Neural progenitor cell (in vitro differentiated cells): Measurements from ENCODE around the gene EDNRB. TPM values are rescaled to one million over a fixed set of nuclear protein-coding genes. Genes with fewer than 3 reads are reported as not detected.

Experiments
- DNase-seq: peaks from one replicate; pipeline ENCODE4 v3.0.0-alpha.2; 2016; ENCODE audit warnings: low spot score
- H2AFZ ChIP-seq: fragments of 200-600 bp; sonication (generic); replicated peaks from 2 replicates; pipeline ENCODE4 v1.6.1; 2016; ENCODE audit warnings: antibody characterized with exemption
- H3F3A ChIP-seq: fragments of 200-600 bp; sonication (generic); 2 replicates; pipeline ENCODE4 v1.6.1; 2016; ENCODE audit warnings: antibody characterized with exemption, low read depth
- H3K27ac ChIP-seq: fragments of 200-600 bp; sonication (generic); 2 replicates; pipeline ENCODE4 v1.5.1; 2016; ENCODE audit warnings: mild to moderate bottlenecking
- H3K27me3 ChIP-seq: fragments of 200-600 bp; sonication (generic); 2 replicates; pipeline ENCODE4 v1.6.1; 2016; ENCODE audit warnings: mild to moderate bottlenecking, moderate library complexity
- H3K36me3 ChIP-seq: fragments of 200-600 bp; sonication (generic); 2 replicates; pipeline ENCODE4 v1.5.1; 2016
- H3K4me1 ChIP-seq: fragments of 200-600 bp; sonication (generic); 2 replicates; pipeline ENCODE4 v1.6.1; 2016; ENCODE audit warnings: mixed run types
- H3K4me2 ChIP-seq: fragments of 200-600 bp; sonication (generic); 2 replicates; pipeline ENCODE4 v1.6.1; 2016
- H3K4me3 ChIP-seq: fragments of 200-600 bp; sonication (generic); 2 replicates; pipeline ENCODE4 v1.5.1; 2016
- H3K79me2 ChIP-seq: fragments of 200-600 bp; sonication (generic); 2 replicates; pipeline ENCODE4 v1.6.1; 2016; ENCODE audit warnings: low read depth
- H3K9ac ChIP-seq: fragments of 200-600 bp; sonication (generic); 2 replicates; pipeline ENCODE4 v1.6.1; 2016
- H3K9me3 ChIP-seq: fragments of 200-600 bp; sonication (generic); 2 replicates; pipeline ENCODE4 v1.5.1; 2016; ENCODE audit warnings: low read depth
- H4K20me1 ChIP-seq: fragments of 200-600 bp; sonication (generic); 2 replicates; pipeline ENCODE4 v1.6.1; 2016; ENCODE audit warnings: low read depth
- H3K27ac Mint-ChIP-seq: 3 replicates; pipeline ENCODE4 v1.8.0; 2021; ENCODE audit warnings: mixed read lengths
- H3K27me3 Mint-ChIP-seq: 2 replicates; pipeline ENCODE4 v1.8.0; 2022; ENCODE audit warnings: low read depth, mild to moderate bottlenecking, inconsistent platforms, moderate library complexity, mixed read lengths; ENCODE audit not compliant: insufficient read depth
- H3K36me3 Mint-ChIP-seq: 3 replicates; pipeline ENCODE4 v1.8.0; 2021; ENCODE audit warnings: mixed read lengths
- H3K4me1 Mint-ChIP-seq: 3 replicates; pipeline ENCODE4 v1.8.0; 2021; ENCODE audit warnings: mixed read lengths
- H3K4me3 Mint-ChIP-seq: 3 replicates; pipeline ENCODE4 v1.8.0; 2021; ENCODE audit warnings: mild to moderate bottlenecking, moderate library complexity, mixed read lengths
- H3K9me3 Mint-ChIP-seq: 3 replicates; pipeline ENCODE4 v1.8.0; 2020; ENCODE audit warnings: mixed read lengths
- CTCF ChIP-seq: fragments of 200-600 bp; sonication (generic); IDR thresholded peaks from 2 replicates; pipeline ENCODE4 v1.5.1; 2017; ENCODE audit warnings: antibody characterized with exemption, mild to moderate bottlenecking
- EZH2 ChIP-seq: fragments of 200-600 bp; sonication (generic); IDR thresholded peaks from 2 replicates; pipeline ENCODE4 v1.6.1; 2017; ENCODE audit warnings: antibody characterized with exemption, mild to moderate bottlenecking, moderate library complexity
- EZH2phosphoT487 ChIP-seq: fragments of 200-600 bp; sonication (generic); IDR thresholded peaks from 2 replicates; pipeline ENCODE4 v1.6.1; 2017; ENCODE audit warnings: antibody characterized with exemption
- total RNA-seq: library from RNA; depleted of rRNA; stranded (reverse); fragments of >200 nt; gene quantifications from 2 replicates; pipeline ENCODE4 v1.2.3, GENCODE V29; 2015; ENCODE audit warnings: low replicate concordance

The EDNRB gene
- total RNA-seq, 1 donor from 2014 or later: 2.2 TPM

GRCh38 chr13:77919246-77919920 is 752 bp upstream of the EDNRB start:
- H3K4me3 ChIP-seq: peak overlapping the region; percentile 65
- H3K4me2 ChIP-seq: peak overlapping the region; percentile 95
- peak overlapping the region; percentile 93 for H2AFZ ChIP-seq
- H3K9me3 ChIP-seq: no peaks in the 10 kb centered on the region
- H4K20me1 ChIP-seq: no peaks in the 10 kb centered on the region
- peaks cover 40% of the 10 kb centered on the region for H3K27me3 ChIP-seq
- TF ChIP-seq EZH2phosphoT487: no peak
- TF ChIP-seq EZH2: no peak
- TF ChIP-seq CTCF: no peak
- no peaks in the 10 kb centered on the region for H3K4me1 Mint-ChIP-seq
- no peak overlapping the region for H3K4me3 Mint-ChIP-seq
- no peaks in the 10 kb centered on the region for H3K79me2 ChIP-seq
- no peaks in the 10 kb centered on the region for H3K36me3 ChIP-seq
- H3K27ac Mint-ChIP-seq: peak overlapping the region; percentile 25
- peak; percentile 69 for DNase-seq
- peaks cover 19% of the 10 kb centered on the region for H3K4me1 ChIP-seq
- H3K27me3 Mint-ChIP-seq: peaks cover 3% of the 10 kb centered on the region
- H3K27ac ChIP-seq: no peak overlapping the region
- peaks cover 16% of the 10 kb centered on the region for H3K9me3 Mint-ChIP-seq
- H3K36me3 Mint-ChIP-seq: peaks cover 3% of the 10 kb centered on the region
- peaks cover 20% of the 10 kb centered on the region for H3F3A ChIP-seq
- no peak overlapping the region for H3K9ac ChIP-seq

DNA sequence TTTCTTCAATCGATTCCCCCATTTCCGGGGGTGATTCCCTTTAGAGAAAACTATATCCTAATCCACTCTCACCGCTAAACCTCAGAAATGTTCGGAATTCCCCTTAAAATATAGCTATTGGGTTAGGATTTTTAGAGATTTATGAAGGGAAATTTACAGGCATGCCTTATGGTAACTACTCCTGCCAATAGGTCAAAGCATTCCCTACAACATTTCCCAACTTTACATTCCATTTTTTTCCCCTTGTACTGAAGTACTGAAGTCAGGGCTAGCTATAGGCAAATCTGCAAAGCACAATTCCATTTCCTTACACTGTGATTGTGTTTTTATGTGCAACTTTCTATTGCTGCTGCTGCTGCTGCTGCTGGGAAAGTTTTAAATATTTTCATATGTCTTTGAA is 2.1 kb downstream of the EDNRB start:
- Histone ChIP-seq H3K79me2 (no peaks in the 10 kb centered on the region), H3K27ac (no peak overlapping the region), H3K4me2 (no peak overlapping the region), H2AFZ (no peak overlapping the region), H3F3A (peaks cover 20% of the 10 kb centered on the region), H3K27me3 (peaks cover 40% of the 10 kb centered on the region), H3K36me3 (no peaks in the 10 kb centered on the region), H3K4me1 (peaks cover 8% of the 10 kb centered on the region), H3K9me3 (no peaks in the 10 kb centered on the region), H3K4me3 (no peak overlapping the region), H4K20me1 (no peaks in the 10 kb centered on the region), H3K9ac (no peak overlapping the region)
- no peaks in the 10 kb centered on the region for H3K4me1 Mint-ChIP-seq
- H3K9me3 Mint-ChIP-seq: peaks cover 13% of the 10 kb centered on the region
- H3K27ac Mint-ChIP-seq: no peak overlapping the region
- DNase-seq: no peak
- peak overlapping the region; percentile 22 for H3K4me3 Mint-ChIP-seq
- H3K36me3 Mint-ChIP-seq: peaks cover 3% of the 10 kb centered on the region
- peaks cover 3% of the 10 kb centered on the region for H3K27me3 Mint-ChIP-seq
- TF ChIP-seq CTCF (no peak), EZH2phosphoT487 (no peak), EZH2 (no peak)

DNA sequence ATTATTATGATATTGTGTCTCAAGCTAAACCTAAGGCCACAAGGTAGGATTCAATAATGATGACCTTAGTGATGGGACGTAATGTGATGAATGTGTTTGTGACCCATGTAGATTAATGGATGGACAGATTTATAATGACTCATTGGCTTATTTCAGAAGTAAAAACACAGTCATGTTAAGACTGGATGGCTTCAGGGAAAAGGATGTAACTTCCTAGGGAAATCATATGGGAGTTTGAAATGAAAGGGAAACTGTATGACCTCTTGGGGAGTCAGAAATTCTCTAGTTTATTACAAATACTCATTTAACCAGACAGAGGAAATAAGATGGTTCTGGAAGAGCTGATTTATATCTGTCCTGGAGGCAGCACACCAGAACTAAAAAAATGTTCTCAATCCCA is 2.9 kb downstream of the EDNRB start:
- Histone ChIP-seq H3K36me3 (no peaks in the 10 kb centered on the region), H2AFZ (no peak overlapping the region), H3K9me3 (no peaks in the 10 kb centered on the region), H3K27me3 (peaks cover 40% of the 10 kb centered on the region), H3F3A (peaks cover 20% of the 10 kb centered on the region), H3K4me1 (peaks cover 8% of the 10 kb centered on the region), H3K4me2 (no peak overlapping the region), H3K79me2 (no peaks in the 10 kb centered on the region), H3K9ac (no peak overlapping the region), H3K27ac (no peak overlapping the region), H3K4me3 (no peak overlapping the region), H4K20me1 (no peaks in the 10 kb centered on the region)
- Mint-ChIP-seq H3K36me3 (peaks cover 2% of the 10 kb centered on the region), H3K27me3 (peaks cover 3% of the 10 kb centered on the region), H3K27ac (no peak overlapping the region), H3K9me3 (peaks cover 11% of the 10 kb centered on the region), H3K4me3 (no peak overlapping the region), H3K4me1 (no peaks in the 10 kb centered on the region)
- TF ChIP-seq CTCF: no peak
- TF ChIP-seq EZH2: no peak
- DNase-seq: no peak
